GM10266 (cell line): ENCODE measurements around the gene CXorf65.
A peak's percentile ranks its signal among the peaks of the same experiment; 100 is the strongest.

Source experiments
- DNase-seq: peaks from one replicate; pipeline ENCODE4 v3.0.0; 2012; ENCODE audit errors: extremely low spot score
- TF ChIP-seq, protein P1 (sequence below): IDR thresholded peaks from 2 replicates; pipeline ENCODE4 v1.5.1; 2012; ENCODE audit warnings: mild to moderate bottlenecking, low read depth; ENCODE audit not compliant: control insufficient read depth, insufficient read depth; ENCODE audit errors: missing control alignments

Gene CXorf65

DNA sequence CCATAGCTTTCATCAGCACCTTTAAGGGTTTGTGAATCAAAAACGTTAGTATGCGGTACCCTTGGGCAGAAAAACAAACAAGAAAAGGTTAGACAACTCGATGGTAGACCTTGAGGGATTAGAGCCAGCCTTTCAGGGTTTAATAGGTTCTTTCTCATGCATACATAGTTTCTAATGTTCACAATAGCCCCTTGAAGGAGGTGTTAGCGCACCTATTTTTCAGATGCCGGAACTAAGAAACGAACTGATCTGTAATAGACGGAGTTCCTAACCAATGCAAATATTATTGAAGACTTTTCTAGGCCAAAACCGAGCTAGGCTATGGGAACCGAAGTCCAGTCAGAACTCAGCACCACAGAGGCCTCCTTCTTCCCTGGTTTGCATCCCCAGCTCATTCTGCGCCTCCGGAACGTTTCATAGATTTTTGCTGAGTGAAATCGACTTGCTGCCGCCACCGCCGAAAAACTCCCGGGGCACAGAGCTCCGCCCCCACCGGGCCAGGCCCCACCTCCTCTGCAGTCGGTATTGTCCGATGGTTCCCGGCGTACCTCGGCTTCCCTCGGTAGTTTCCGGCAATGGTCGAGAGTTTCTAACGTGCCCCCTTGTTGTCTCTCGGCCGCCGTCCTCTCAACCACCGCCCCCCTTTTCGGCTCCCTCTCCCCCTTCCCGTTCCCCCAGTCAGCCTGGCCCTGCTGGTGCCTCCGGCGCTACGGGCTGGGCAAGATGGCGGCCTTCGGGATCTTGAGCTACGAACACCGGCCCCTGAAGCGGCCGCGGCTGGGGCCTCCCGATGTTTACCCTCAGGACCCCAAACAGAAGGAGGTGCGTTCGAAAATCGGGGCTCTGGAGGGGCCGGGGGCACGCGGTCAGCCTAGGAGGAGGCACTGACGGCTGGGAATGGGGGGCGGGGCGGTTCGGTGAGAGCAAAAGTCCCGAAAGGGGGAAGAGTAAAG is 11.8 kb upstream of the CXorf65 start, which contains the start of gene MED12:
MED12 (plus strand) TSS at position 565 of the 953 bp plus-strand sequence; CDS start at position 724, 159 bp downstream.
- DNase-seq: peak; percentile 75
- TF ChIP-seq, protein P1, sequence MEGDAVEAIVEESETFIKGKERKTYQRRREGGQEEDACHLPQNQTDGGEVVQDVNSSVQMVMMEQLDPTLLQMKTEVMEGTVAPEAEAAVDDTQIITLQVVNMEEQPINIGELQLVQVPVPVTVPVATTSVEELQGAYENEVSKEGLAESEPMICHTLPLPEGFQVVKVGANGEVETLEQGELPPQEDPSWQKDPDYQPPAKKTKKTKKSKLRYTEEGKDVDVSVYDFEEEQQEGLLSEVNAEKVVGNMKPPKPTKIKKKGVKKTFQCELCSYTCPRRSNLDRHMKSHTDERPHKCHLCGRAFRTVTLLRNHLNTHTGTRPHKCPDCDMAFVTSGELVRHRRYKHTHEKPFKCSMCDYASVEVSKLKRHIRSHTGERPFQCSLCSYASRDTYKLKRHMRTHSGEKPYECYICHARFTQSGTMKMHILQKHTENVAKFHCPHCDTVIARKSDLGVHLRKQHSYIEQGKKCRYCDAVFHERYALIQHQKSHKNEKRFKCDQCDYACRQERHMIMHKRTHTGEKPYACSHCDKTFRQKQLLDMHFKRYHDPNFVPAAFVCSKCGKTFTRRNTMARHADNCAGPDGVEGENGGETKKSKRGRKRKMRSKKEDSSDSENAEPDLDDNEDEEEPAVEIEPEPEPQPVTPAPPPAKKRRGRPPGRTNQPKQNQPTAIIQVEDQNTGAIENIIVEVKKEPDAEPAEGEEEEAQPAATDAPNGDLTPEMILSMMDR: no peak

DNA sequence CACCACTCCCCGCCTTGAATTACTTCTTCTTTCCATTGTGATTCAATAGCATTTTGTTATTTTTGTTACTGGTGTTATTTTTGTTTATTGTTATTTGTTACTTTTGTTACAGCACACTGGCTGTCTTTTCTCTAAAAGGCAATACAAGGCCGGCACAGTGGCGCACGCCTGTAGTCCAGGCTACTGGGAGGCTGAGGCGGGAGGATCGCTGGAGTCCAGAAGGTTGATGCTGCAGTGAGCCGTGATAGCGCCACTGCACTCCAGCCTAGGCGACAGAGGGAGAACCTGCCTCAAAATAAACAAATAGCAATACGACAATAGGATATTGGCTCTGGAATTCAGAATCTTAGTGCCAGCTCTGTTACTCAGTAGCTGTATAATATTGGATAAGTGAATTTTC is 10.8 kb upstream of the CXorf65 start:
- DNase-seq: no peak
- TF ChIP-seq, protein P1: no peak

DNA sequence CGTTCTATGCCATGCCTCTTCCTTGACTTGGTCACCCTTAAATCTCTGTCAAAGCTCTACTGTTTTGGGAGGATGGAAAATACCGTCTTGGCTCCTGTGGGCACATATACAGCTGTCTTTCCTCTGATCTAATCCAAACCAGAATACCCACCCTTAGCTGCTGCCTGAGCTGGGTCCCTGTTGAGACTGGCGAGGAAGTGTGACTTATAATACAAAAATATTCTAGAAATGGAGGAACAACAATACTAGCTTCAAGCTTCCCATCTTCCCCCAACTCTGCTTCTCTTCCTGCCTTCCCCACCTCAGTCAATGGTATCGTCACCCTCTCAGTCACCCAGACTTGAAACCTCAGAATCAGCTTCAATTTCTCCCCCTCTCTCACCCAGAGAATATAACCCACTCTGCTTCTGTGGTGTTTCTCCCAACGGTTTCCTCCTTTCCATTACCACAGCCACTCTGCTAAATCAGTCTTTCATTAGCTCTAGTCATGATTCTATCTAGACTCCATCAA is 5.4 kb upstream of the CXorf65 start:
- TF ChIP-seq, protein P1: no peak
- peak; percentile 5 for DNase-seq

DNA sequence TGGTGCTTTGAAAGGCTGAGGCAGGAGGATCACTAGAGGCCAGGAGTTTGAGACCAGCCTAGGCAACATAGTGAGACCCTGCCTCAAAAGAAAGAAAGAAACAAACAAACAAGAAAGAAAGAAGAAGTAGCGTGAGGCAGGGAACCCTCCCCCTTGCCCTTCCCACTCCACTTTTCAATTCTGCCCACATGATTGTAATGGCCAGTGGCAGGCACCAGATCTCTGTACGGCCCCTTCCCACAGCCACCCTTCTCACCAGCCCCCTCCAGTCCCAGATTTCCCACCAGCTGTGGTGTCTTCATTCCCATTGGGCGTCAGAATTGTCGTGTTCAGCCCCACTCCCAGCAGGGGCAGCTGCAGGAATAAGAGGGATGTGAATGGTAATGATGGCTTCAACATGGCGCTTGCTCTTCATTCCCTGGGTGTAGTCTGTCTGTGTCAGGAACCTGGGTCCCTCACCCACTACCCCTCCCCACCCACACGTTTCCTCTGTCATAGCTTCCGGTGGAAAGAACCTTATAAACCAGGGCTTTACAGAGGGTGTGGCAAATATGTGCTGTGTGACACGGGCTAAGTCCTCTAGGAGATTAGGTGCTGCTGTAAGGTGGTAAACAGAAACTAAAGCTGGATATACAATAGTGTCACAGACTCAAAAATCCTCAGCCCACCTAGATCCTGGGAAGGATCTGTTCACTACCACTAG is 4.8 kb upstream of the CXorf65 start, which contains the start of gene IL2RG:
IL2RG (minus strand) TSS at position 437 of the 703 bp plus-strand sequence; CDS start at position 399, 38 bp downstream.
- TF ChIP-seq, protein P1: no peak
- peak; percentile 65 for DNase-seq

- DNase-seq: no peak
- TF ChIP-seq, protein P1: no peak
These were observed 2.5 kb upstream of the CXorf65 start for GRCh38 chrX:71109051-71109450.

DNA sequence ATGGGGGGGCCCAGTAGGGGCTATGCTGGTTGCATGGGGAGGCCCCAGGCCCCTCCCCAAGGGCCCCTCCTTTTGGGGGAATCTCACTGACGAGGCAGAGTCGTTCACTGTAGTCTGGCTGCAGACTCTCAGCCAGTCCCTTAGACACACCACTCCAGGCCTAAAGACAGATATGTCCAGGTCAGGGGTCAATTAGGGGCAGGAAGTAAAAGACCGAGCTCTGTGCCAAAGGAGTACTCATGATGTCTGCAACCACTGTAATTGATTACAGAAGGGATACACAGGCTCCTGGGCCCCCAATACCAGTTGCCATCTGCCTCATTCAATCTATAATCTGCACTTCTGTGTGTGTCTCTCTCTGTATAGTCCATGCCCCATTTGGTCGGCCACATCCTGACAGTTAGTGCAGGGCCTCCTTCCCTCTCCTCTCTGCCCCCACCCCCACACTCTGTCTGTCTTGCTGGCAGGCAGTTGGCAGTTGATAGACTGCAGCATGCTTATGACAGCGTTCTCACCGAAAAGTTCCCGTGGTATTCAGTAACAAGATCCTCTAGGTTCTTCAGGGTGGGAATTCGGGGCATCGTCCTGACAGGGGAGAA is 1.3 kb upstream of the CXorf65 start:
- no peak for DNase-seq
- TF ChIP-seq, protein P1: no peak
